ENCODE results near the gene RANBP1.

Gene RANBP1

GRCh38 chr22:20125201-20126174 lies 9.6 kb downstream of the RANBP1 start:
- no peak for DNase-seq

DNA sequence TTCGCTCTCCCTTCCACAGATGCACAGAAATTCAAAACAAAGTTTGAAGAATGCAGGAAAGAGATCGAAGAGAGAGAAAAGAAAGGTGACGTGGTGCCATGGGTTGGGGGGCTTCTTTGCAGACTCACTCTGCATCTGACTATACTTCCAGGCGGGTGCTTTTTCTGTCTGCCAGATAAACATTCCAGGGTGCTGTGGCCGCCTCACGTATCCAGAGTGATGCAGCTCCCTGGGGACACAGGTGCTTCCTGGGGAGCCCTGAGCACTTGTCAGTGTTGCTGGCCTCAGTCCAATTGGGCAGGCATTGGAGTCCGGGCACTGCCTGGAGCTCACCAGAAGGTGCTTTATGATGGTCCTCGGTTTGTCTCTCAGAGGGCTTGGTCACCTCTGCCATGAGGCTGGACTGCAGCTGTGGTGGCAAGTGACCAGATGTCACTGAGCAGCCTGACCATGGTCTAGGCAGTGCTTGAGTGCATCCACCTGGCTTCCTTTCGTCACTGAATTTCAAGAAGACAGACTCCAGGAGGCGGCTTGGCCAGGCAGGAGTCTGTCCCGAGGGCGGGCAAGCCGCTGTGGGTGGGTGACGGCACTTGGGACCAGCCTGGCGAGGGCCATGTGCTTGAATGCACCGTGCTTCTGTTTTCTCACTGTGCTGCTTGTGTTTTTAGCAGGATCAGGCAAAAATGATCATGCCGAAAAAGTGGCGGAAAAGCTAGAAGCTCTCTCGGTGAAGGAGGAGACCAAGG lies 10.6 kb downstream of the RANBP1 start:
- DNase-seq = no peak

- DNase-seq = no peak
Observed at GRCh38 chr22:20127318-20127868, 11.5 kb downstream of the RANBP1 start.

GRCh38 chr22:20127869-20128618 lies 12.1 kb downstream of the RANBP1 start:
- DNase-seq = no peak

DNA sequence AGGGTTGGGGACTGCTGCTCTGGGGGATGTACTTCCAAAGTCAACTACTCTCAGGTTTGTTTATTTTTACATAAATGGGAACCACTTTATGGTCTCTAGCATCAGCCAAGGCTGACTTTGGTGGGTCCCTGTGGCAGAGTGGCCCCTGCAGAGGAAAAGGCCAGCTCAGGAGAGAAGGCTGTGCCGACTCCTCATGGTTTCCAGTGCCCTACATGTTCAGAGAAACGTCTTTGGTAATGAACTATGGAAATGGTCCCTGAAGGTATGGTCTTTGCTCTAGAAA lies 12.7 kb downstream of the RANBP1 start:
- DNase-seq = no peak

DNA sequence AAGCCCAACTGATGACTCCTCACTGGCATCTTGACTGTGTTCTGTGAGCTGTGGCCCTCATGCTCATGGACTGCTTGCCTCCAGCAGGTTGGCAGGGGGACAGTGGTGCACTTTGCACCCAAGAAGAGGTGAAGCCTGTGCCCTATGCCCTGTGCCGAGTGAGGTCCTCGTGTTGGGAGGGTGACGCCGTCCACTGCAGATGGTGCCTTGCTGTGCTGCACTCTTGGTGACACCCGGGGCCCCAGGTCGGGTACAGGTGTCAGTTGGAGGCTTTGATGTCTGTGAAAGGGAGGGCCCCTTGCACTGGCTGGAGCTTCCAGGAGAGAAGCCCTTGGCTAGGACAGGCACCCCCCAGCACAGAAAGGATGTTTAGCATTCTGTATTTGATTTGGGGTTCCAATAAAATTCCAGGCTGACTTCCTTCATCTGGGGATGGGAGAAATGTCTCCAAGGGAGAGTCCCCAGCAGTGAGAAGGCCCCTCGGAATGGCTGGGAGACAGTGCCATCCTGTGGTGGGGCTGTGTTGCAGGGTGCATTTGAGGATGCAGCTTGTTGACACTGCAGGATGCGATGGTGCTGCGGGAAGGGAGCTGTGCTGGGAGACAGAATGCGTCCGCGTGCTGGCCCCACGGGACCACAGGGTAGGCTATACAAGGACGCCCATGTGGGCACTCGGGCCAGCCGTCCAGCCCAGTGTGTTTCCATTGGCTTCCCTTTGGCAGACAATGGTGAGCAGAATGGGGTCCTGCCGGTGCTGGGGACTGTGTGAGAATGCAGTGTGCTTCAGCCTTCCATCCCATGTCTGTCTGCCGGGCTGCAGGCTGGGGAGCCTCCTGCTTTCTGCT lies 13.2 kb downstream of the RANBP1 start:
- peak in 1 of 2 experiments; percentile 60 for DNase-seq

GRCh38 chr22:20129747-20130014 lies 13.8 kb downstream of the RANBP1 start:
- DNase-seq = no peak

DNA sequence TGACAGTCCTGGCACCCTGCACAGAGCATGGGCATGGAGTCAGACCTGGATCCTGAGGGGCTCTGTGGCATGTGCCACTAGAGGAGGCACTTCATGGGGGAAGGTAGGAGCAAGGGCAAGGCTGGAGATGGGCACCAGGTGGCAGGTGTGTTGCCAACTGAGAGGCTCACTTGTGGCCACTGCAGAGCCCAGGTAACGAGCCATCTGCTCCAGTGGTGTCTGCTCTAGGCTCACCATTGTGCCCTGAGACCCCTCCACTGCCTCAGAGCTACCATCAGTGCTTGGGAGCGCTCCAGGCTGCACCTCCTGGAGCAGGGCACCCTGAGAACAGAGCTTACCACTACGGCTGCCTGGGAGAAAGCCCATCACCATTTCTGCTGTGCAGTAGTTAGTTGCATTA lies 14.4 kb downstream of the RANBP1 start:
- peak; percentile 39 to 57 for DNase-seq

GRCh38 chr22:20130731-20131596 lies 15.1 kb downstream of the RANBP1 start:
- DNase-seq = peak; percentile 52 to 76

DNA sequence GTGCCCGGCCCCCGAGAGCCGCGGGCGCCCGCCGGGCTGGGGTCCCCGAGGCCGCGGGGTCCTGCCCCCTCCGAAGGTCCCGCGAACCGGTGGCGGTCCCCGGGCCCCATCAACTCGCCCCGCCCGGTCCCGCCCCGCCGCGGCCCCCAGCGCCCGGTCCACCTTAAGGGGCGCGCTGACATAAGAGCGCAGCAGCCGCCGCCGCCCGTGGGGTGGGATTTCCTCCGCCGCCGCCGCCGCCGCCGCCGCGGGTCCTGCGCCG lies 15.6 kb downstream of the RANBP1 start, which contains the start of gene ZDHHC8:
ZDHHC8 (plus strand) TSS at position 208 of the 262 bp plus-strand sequence. CDS start 144 bp downstream, outside the sequence.
- no peak for DNase-seq

GRCh38 chr22:20131859-20132685 lies 16.2 kb downstream of the RANBP1 start:
- no peak for DNase-seq

GRCh38 chr22:20132686-20133246 lies 16.9 kb downstream of the RANBP1 start:
- no peak for DNase-seq

DNA sequence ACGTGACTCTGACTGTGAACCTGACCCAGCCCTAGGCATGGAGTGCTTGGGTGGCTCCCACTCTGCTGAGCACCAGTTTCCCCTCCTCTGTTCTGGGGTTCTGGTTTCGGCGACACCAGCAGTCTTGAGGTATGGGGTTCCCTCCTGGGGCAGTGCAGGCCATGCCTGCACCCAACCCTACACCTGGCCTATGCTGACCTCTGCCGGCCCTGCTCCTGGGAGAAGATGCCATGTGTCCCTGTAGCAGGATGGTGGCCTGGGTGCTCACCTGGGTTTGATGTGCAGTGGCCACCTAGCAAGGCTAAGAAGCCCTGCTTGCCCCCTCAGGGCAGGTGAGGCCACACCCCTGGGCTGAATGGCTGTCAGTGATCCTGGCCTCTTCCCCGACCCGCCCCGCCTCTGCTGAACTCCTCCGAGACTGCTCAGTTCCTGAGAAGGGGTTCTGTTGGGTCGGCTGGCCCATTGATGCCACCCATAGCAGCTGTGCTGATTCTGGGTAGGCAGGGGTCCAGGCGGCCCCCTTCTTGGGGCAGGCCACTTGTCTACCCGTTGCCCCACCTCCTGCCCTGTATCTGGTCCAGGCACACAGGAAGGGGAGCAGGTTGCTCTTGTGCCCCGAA lies 18.1 kb downstream of the RANBP1 start:
- no peak for DNase-seq

DNA sequence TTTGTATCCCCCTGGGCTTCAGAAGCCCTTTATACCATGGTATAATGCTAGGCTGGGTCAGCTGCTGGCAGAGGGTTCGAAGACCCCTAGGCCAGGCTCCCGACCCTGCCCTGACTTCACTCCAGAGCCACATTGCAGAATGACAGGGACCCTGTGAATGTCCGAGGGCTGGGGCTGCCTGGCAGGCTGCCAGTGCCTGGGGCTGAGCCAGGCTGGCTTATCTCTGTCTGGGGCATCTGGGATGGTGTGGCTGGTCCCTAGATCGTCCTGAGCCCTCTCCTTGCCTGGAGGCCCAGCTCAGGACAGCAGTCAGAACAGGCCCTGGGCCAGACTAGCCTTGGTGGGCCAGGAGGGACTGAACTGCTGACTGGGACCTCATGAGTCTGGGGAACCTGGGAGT lies 19.4 kb downstream of the RANBP1 start:
- no peak for DNase-seq

DNA sequence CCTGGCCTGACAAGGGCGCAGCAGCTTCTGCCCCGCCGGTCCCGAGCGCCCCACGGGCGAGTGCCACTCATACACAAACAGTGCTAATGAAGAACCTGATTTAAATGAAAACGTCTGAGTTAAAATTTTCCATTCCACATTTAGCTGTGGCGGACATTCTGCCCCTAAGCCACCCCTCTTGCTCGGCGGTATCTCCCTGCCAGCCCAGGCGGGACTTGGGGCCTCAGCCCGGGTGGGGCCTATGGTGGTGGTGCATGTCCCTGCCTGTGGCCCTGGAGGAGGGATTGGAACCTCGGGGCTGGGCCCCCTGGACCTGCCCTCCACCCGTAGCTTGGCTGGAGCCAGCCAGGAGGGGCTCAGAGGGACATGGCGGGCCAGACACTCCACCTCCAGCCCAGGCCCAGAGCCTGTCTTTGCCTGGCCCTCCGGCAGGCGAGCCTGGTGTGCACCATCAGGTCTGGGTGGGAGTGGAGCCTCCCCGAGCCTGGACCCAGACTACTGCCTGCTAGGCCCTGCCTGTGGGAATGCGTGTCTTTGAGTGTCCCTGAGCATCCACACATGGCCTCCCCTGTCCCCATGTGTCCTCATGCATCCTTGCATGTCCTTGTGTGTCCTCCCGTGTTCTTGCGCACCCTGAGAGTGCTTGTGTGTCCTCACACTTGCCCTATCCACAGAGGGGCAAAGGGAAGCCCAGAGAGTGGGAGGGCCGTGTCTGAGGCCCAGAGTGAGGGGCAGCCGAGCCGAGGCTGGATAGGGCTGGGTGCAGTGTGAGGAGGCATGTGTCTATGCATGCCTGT lies 20.1 kb downstream of the RANBP1 start:
- DNase-seq = no peak

- no peak for DNase-seq
Observed at GRCh38 chr22:20136603-20136873, 20.6 kb downstream of the RANBP1 start.

GRCh38 chr22:20137113-20137512 lies 21.2 kb downstream of the RANBP1 start:
- no peak for DNase-seq

DNA sequence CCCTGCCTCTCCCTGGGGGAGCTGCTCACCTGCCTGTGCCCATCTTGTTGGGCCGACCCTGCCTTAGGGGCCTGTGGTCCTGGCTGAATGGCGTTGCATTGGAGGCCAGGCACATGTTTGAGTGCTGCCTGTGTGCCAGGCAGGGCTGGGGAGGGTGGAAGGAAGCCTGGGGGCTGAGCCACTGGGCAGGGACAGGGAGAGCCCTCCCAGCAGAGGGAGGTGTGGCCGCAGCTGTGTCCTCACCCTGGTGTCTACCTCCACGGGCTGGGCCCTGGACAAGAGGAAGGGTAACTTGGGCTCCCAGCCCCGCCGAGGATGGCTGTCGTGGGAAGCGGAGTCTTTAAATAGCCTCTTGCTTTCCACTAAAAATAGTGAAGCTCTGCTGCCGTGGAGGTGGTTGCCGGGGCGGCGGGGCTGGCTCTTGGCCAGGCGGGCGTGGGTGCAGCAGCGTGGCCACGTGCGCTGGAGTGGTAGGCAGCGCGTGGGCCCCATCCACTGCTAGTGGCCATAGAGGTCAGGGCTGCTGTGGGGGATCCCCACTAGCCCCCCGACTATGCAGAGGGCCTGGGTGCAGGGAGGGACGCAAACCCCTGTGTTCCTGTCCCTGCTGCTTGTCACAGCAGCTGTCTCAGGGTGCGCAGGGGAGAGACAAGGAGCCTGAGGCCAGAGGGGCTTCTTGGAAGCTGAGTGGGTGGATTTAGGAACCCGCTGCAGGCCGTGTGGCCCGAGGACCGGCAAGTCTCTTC lies 21.9 kb downstream of the RANBP1 start:
- no peak for DNase-seq

DNA sequence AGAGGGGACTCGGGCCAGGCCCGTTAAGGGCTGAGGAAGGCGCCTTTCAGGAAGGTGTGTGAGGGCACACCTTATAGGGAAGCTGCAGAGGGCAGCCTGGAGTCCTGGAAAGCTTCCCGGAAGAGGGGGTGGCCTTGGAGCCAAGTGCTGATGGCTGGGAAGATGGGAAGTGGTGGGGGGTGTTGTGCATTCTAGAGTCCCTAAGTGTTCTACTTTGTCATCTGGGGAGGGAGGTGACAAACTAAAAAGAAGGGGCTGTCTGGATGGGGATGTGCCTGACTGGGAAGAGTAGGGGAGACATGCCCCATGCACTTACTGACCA lies 22.5 kb downstream of the RANBP1 start:
- DNase-seq = no peak

Data from NCI-H524 (cell line).